ENCODE results near the gene RECQL. TPM values are rescaled to one million over a fixed set of nuclear protein-coding genes. Genes with fewer than 3 reads are reported as not detected.
A peak's percentile ranks its signal among the peaks of the same experiment; 100 is the strongest.

Gene RECQL
- total RNA-seq, 4 donors from 2014 or later: 6.5 to 33.0 (median 11.0) TPM

DNA sequence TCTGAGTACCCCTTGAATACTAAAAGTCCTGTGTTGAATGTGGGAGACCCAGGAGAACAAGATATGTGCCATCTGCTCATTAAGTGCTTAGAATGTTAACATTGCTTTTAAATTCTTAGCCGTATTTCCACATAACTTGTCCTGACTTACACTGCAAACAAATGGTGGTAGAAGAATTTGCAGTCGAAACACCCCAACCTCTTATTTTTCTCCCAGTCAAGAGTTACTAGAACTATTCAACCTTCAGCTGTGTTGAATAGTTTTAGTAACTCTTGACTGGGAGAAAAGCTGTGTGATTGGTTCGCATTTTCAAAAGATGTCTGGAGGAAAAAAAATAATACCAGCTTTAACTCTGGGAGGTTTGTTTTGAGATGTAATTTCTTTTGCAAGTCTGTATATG lies 17.0 kb upstream of the RECQL start:
- peaks cover 0 to 15% (median 0%) of the 10 kb centered on the region in 3 donors for H3K36me3 ChIP-seq
- no peak for DNase-seq
- H3K27me3 ChIP-seq: no peaks in the 10 kb centered on the region
- H3K4me1 ChIP-seq: no peaks in the 10 kb centered on the region
- no peak overlapping the region for H3K27ac ChIP-seq
- H3K9me3 ChIP-seq: no peaks in the 10 kb centered on the region
- TF ChIP-seq POLR2A (IDR thresholded peaks at IDR 0.05): no peak
- TF ChIP-seq, protein P1, sequence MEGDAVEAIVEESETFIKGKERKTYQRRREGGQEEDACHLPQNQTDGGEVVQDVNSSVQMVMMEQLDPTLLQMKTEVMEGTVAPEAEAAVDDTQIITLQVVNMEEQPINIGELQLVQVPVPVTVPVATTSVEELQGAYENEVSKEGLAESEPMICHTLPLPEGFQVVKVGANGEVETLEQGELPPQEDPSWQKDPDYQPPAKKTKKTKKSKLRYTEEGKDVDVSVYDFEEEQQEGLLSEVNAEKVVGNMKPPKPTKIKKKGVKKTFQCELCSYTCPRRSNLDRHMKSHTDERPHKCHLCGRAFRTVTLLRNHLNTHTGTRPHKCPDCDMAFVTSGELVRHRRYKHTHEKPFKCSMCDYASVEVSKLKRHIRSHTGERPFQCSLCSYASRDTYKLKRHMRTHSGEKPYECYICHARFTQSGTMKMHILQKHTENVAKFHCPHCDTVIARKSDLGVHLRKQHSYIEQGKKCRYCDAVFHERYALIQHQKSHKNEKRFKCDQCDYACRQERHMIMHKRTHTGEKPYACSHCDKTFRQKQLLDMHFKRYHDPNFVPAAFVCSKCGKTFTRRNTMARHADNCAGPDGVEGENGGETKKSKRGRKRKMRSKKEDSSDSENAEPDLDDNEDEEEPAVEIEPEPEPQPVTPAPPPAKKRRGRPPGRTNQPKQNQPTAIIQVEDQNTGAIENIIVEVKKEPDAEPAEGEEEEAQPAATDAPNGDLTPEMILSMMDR (IDR thresholded peaks at IDR 0.05): no peak
- no peak overlapping the region for H3K4me3 ChIP-seq

DNA sequence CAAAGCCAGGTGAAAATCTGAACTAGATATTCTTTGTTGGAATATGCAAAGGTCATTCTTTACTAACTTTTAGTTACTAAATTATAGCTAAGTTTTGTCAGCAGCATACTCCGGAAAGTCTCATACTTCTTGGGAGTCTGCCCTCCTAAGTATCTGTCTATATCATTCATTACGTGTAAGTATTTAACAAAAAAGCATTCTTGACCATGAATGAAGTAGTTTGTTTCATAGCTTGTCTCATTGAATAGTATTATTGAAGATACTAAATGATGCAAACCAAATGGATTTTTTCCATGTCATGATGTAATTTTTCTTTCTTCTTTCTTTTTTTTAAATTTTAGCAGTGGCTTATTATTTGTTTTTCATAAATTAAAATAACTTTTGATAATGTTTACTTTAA lies 14.8 kb upstream of the RECQL start:
- no peak for DNase-seq
- TF ChIP-seq POLR2A (IDR thresholded peaks at IDR 0.05): no peak
- TF ChIP-seq, protein P1 (IDR thresholded peaks at IDR 0.05): no peak
- no peaks in the 10 kb centered on the region for H3K27me3 ChIP-seq
- H3K36me3 ChIP-seq: peaks cover 0 to 15% (median 0%) of the 10 kb centered on the region in 3 donors
- H3K4me3 ChIP-seq: no peak overlapping the region
- no peak overlapping the region for H3K27ac ChIP-seq
- H3K4me1 ChIP-seq: no peaks in the 10 kb centered on the region
- no peaks in the 10 kb centered on the region for H3K9me3 ChIP-seq

DNA sequence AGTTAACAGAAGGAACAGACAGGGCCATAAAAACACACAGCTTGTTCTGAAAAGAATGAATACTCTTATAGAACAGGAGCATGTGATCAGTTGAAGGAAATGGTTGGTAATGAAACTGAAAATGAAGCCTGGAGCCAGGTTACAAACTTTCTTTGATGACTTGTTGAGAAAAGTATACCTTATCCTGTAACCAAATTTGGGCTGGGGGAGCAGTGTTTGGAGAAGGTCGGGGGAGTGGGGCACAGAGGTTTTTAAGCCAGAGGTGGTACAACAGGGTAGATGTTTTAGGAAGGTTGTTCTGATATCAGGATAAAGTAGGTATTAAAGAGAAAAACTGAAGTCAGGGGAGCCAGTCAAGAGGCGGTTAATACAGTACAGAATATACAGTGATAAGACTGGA lies 8.3 kb upstream of the RECQL start:
- Histone ChIP-seq H3K4me1 (no peaks in the 10 kb centered on the region), H3K9me3 (no peaks in the 10 kb centered on the region), H3K27ac (no peak overlapping the region), H3K36me3 (peaks cover 0 to 9% (median 0%) of the 10 kb centered on the region in 3 donors), H3K27me3 (no peaks in the 10 kb centered on the region), H3K4me3 (no peak overlapping the region)
- no peak for DNase-seq
- TF ChIP-seq, protein P1 (IDR thresholded peaks at IDR 0.05): no peak
- TF ChIP-seq POLR2A (IDR thresholded peaks at IDR 0.05): no peak

GRCh38 chr12:21507849-21508248 lies 6.4 kb upstream of the RECQL start:
- Histone ChIP-seq H3K4me3 (no peak overlapping the region), H3K4me1 (peaks cover 0 to 10% (median 1%) of the 10 kb centered on the region in 4 donors), H3K27me3 (no peaks in the 10 kb centered on the region), H3K27ac (no peak overlapping the region), H3K36me3 (peaks cover 0 to 9% (median 0%) of the 10 kb centered on the region in 3 donors), H3K9me3 (no peaks in the 10 kb centered on the region)
- TF ChIP-seq, protein P1 (IDR thresholded peaks at IDR 0.05): no peak
- TF ChIP-seq POLR2A (IDR thresholded peaks at IDR 0.05): no peak
- DNase-seq: no peak

- H3K4me1 ChIP-seq: peaks cover 0 to 16% (median 2%) of the 10 kb centered on the region in 4 donors
- no peak overlapping the region for H3K27ac ChIP-seq
- no peaks in the 10 kb centered on the region for H3K27me3 ChIP-seq
- H3K4me3 ChIP-seq: no peak overlapping the region
- TF ChIP-seq, protein P1 (IDR thresholded peaks at IDR 0.05): no peak
- no peak for TF ChIP-seq POLR2A (IDR thresholded peaks at IDR 0.05)
- H3K9me3 ChIP-seq: no peaks in the 10 kb centered on the region
- DNase-seq: no peak
- peaks cover 0 to 9% (median 0%) of the 10 kb centered on the region in 3 donors for H3K36me3 ChIP-seq
These were observed 4.5 kb upstream of the RECQL start for GRCh38 chr12:21505888-21506287.

DNA sequence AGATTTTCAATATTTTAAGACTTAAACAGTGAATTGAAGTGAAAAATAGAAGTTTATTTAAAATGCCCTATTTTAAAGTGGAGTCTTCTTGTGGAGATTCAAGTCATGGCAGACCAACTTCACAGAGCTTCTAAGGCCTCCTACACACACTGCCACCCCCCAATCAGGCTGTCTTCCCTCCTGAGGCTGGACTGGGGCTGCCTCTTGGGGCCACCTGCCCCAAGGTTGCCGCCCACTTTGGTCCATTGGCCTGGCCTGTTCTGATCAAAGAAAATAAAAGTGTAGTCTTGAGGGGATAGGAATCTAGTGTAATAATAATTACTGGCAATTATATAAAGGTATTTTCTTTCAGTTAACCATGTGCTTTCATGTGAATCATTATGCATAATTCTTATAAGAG lies 1.4 kb upstream of the RECQL start:
- Histone ChIP-seq H3K27ac (no peak overlapping the region), H3K27me3 (no peaks in the 10 kb centered on the region), H3K36me3 (peaks cover 0 to 6% (median 0%) of the 10 kb centered on the region in 3 donors), H3K9me3 (no peaks in the 10 kb centered on the region), H3K4me3 (peak overlapping the region in 1 of 4 donors; percentile 98), H3K4me1 (peaks cover 0 to 30% (median 5%) of the 10 kb centered on the region in 4 donors)
- TF ChIP-seq POLR2A (IDR thresholded peaks at IDR 0.05): no peak
- TF ChIP-seq, protein P1 (IDR thresholded peaks at IDR 0.05): no peak
- DNase-seq: no peak

Measured in Peyer's patch (tissue), 4 donors.